Loucy (cell line): ENCODE measurements around the gene PDE10A.
"Not testable (repeated sequence)": the region's sequence is repeated elsewhere in the genome, so short reads cannot be mapped to it uniquely, and the experiment has no call there.

ENCODE experiments used
- H2AFZ ChIP-seq: fragments of 200-600 bp; sonication (generic); 2 replicates; pipeline ENCODE4 v1.6.0; 2016; ENCODE audit warnings: antibody characterized with exemption, mild to moderate bottlenecking, low read length, moderate library complexity
- H3F3A ChIP-seq: fragments of 200-600 bp; 2 replicates; pipeline ENCODE4 v1.6.0; 2016; ENCODE audit warnings: antibody characterized with exemption, low read depth, mild to moderate bottlenecking
- H3K27me3 ChIP-seq: fragments of 200-600 bp; sonication (generic); 2 replicates; pipeline ENCODE4 v1.6.1; 2014; ENCODE audit warnings: low read length, mild to moderate bottlenecking; ENCODE audit not compliant: insufficient read depth, poor library complexity, severe bottlenecking
- H3K36me3 ChIP-seq: fragments of 200-600 bp; sonication (generic); 2 replicates; pipeline ENCODE4 v1.6.1; 2016; ENCODE audit warnings: low read length; ENCODE audit not compliant: insufficient read depth
- H3K4me1 ChIP-seq: fragments of 200-600 bp; sonication (generic); 2 replicates; pipeline ENCODE4 v1.5.1; 2014; ENCODE audit warnings: low read length, mild to moderate bottlenecking; ENCODE audit not compliant: insufficient read depth, poor library complexity, severe bottlenecking
- H3K4me2 ChIP-seq: fragments of 200-600 bp; sonication (generic); 2 replicates; pipeline ENCODE4 v1.6.0; 2014; ENCODE audit warnings: antibody characterized with exemption, low read length, low read depth, mild to moderate bottlenecking; ENCODE audit not compliant: poor library complexity, severe bottlenecking
- H3K4me3 ChIP-seq: fragments of 200-600 bp; sonication (generic); 2 replicates; pipeline ENCODE4 v1.5.1; 2014; ENCODE audit warnings: low read length, mild to moderate bottlenecking, mixed read lengths; ENCODE audit not compliant: poor library complexity, severe bottlenecking
- H3K79me2 ChIP-seq: fragments of 200-600 bp; sonication (generic); 2 replicates; pipeline ENCODE4 v1.6.1; 2014; ENCODE audit warnings: low read length; ENCODE audit not compliant: insufficient read depth
- H3K9ac ChIP-seq: fragments of 200-600 bp; sonication (generic); 2 replicates; pipeline ENCODE4 v1.6.0; 2014; ENCODE audit warnings: mild to moderate bottlenecking, low read depth, low read length, moderate library complexity; ENCODE audit not compliant: poor library complexity, severe bottlenecking
- H3K9me2 ChIP-seq: fragments of 200-600 bp; sonication (generic); replicated peaks from 2 replicates; pipeline ENCODE4 v1.6.1; 2016; ENCODE audit warnings: low read depth, low read length, mixed read lengths
- H3K9me3 ChIP-seq: fragments of 200-600 bp; sonication (generic); 2 replicates; pipeline ENCODE4 v1.6.1; 2014; ENCODE audit warnings: mild to moderate bottlenecking, antibody characterized with exemption, low read length, low read depth; ENCODE audit not compliant: insufficient read depth
- H4K20me1 ChIP-seq: fragments of 200-600 bp; sonication (generic); 2 replicates; pipeline ENCODE4 v1.6.0; 2014; ENCODE audit warnings: antibody characterized with exemption, low read length, mild to moderate bottlenecking; ENCODE audit not compliant: insufficient read depth, poor library complexity, severe bottlenecking
- CTCF ChIP-seq: fragments of 200-600 bp; sonication (generic); conservative IDR thresholded peaks from 2 replicates; pipeline ENCODE4 v1.5.1; 2014; ENCODE audit warnings: mild to moderate bottlenecking, antibody characterized with exemption, low read length
- EZH2phosphoT487 ChIP-seq: fragments of 200-600 bp; IDR thresholded peaks from 2 replicates; pipeline ENCODE4 v1.6.1; 2018; ENCODE audit warnings: antibody characterized with exemption, mild to moderate bottlenecking, moderate library complexity, borderline replicate concordance

The PDE10A gene

GRCh38 chr6:165627366-165627765 is 35.7 kb downstream of the PDE10A start:
- Histone ChIP-seq H3F3A (no peaks in the 10 kb centered on the region), H3K27me3 (no peaks in the 10 kb centered on the region), H3K4me1 (no peaks in the 10 kb centered on the region), H3K9me2 (no peaks in the 10 kb centered on the region), H3K9me3 (no peaks in the 10 kb centered on the region), H2AFZ (no peak overlapping the region), H3K9ac (no peak overlapping the region), H3K79me2 (no peaks in the 10 kb centered on the region), H3K36me3 (no peaks in the 10 kb centered on the region), H3K4me2 (no peak overlapping the region), H3K4me3 (no peak overlapping the region), H4K20me1 (no peaks in the 10 kb centered on the region)
- TF ChIP-seq CTCF (no peak), EZH2phosphoT487 (no peak)

- H3K9me3 ChIP-seq: no peaks in the 10 kb centered on the region
Measured at GRCh38 chr6:165626711-165627110, 36.3 kb downstream of the PDE10A start.

GRCh38 chr6:165624871-165625639 is 38.0 kb downstream of the PDE10A start:
- H3K4me1 ChIP-seq: no peaks in the 10 kb centered on the region
- no peak overlapping the region for H3K9ac ChIP-seq
- TF ChIP-seq EZH2phosphoT487: no peak
- no peak overlapping the region for H2AFZ ChIP-seq
- H3K4me3 ChIP-seq: no peak overlapping the region
- no peaks in the 10 kb centered on the region for H3K9me3 ChIP-seq
- no peaks in the 10 kb centered on the region for H3K79me2 ChIP-seq
- no peaks in the 10 kb centered on the region for H3K27me3 ChIP-seq
- no peak overlapping the region for H3K4me2 ChIP-seq
- no peaks in the 10 kb centered on the region for H3K36me3 ChIP-seq
- no peaks in the 10 kb centered on the region for H3K9me2 ChIP-seq
- H3F3A ChIP-seq: no peaks in the 10 kb centered on the region
- no peaks in the 10 kb centered on the region for H4K20me1 ChIP-seq

More at GRCh38 chr6:165626711-165627110, 36.3 kb downstream of the PDE10A start:
- Histone ChIP-seq H4K20me1 (no peaks in the 10 kb centered on the region), H2AFZ (no peak overlapping the region), H3K4me1 (no peaks in the 10 kb centered on the region), H3F3A (no peaks in the 10 kb centered on the region), H3K4me3 (no peak overlapping the region), H3K9ac (no peak overlapping the region), H3K36me3 (no peaks in the 10 kb centered on the region), H3K9me2 (no peaks in the 10 kb centered on the region), H3K4me2 (no peak overlapping the region), H3K79me2 (no peaks in the 10 kb centered on the region), H3K27me3 (no peaks in the 10 kb centered on the region)
- TF ChIP-seq CTCF: no peak
- no peak for TF ChIP-seq EZH2phosphoT487

- Histone ChIP-seq H3K4me2 (no peak overlapping the region), H3K9ac (no peak overlapping the region), H3K36me3 (no peaks in the 10 kb centered on the region), H4K20me1 (no peaks in the 10 kb centered on the region), H2AFZ (no peak overlapping the region), H3K9me3 (no peaks in the 10 kb centered on the region), H3K9me2 (no peaks in the 10 kb centered on the region), H3F3A (no peaks in the 10 kb centered on the region), H3K79me2 (no peaks in the 10 kb centered on the region), H3K27me3 (no peaks in the 10 kb centered on the region), H3K4me1 (no peaks in the 10 kb centered on the region), H3K4me3 (no peak overlapping the region)
- TF ChIP-seq EZH2phosphoT487: no peak
Measured at GRCh38 chr6:165621940-165622339, 41.1 kb downstream of the PDE10A start.

- not testable (repeated sequence) for H3F3A ChIP-seq
Measured at GRCh38 chr6:165618891-165619290, 44.1 kb downstream of the PDE10A start.

More at GRCh38 chr6:165618891-165619290, 44.1 kb downstream of the PDE10A start:
- H3K9ac ChIP-seq, H3K4me1 ChIP-seq, H2AFZ ChIP-seq, H3K79me2 ChIP-seq, H3K36me3 ChIP-seq, H4K20me1 ChIP-seq, H3K9me3 ChIP-seq, H3K27me3 ChIP-seq, H3K9me2 ChIP-seq, H3K4me3 ChIP-seq, H3K4me2 ChIP-seq: not testable (repeated sequence)
